Neural crest cell (in vitro differentiated cells): ENCODE measurements around the gene APP. TPM values are rescaled to one million over a fixed set of nuclear protein-coding genes. Genes with fewer than 3 reads are reported as not detected.

Experiments
- DNase-seq: peaks from one replicate; pipeline ENCODE4 v3.0.0; 2021; ENCODE audit warnings: low read depth, mixed read lengths, low spot score
- H3K27ac Mint-ChIP-seq: one replicate; pipeline ENCODE4 v1.8.0; 2021; ENCODE audit warnings: mild to moderate bottlenecking, mixed read lengths; ENCODE audit not compliant: unreplicated experiment
- H3K27me3 Mint-ChIP-seq: 2 replicates; pipeline ENCODE4 v1.8.0; 2021; ENCODE audit warnings: low read depth, mild to moderate bottlenecking, mixed read lengths
- H3K36me3 Mint-ChIP-seq: 2 replicates; pipeline ENCODE4 v1.8.0; 2021; ENCODE audit warnings: low read depth, mild to moderate bottlenecking, mixed read lengths
- H3K4me1 Mint-ChIP-seq: 2 replicates; pipeline ENCODE4 v1.8.0; 2021; ENCODE audit warnings: mixed read lengths
- H3K4me3 Mint-ChIP-seq: one replicate; pipeline ENCODE4 v1.8.0; 2021; ENCODE audit warnings: mild to moderate bottlenecking, mixed read lengths
- H3K9me3 Mint-ChIP-seq: 2 replicates; pipeline ENCODE4 v1.8.0; 2021; ENCODE audit warnings: mixed read lengths
- CTCF ChIP-seq: fragments of 200-600 bp; sonication (generic); conservative IDR thresholded peaks from 2 replicates; pipeline ENCODE4 v1.5.0; 2021; ENCODE audit warnings: antibody characterized with exemption, mild to moderate bottlenecking
- total RNA-seq: library from RNA; stranded (reverse); gene quantifications from 2 replicates; pipeline ENCODE4 v1.2.1, GENCODE V29; 2021

APP gene
- total RNA-seq, 1 donor from 2014 or later, result 254 TPM

- Mint-ChIP-seq H3K4me3 (peak overlapping the region; percentile 99), H3K9me3 (no peaks in the 10 kb centered on the region), H3K4me1 (peaks cover 52% of the 10 kb centered on the region), H3K36me3 (no peaks in the 10 kb centered on the region), H3K27ac (peak overlapping the region; percentile 98), H3K27me3 (no peaks in the 10 kb centered on the region)
- no peak for TF ChIP-seq CTCF
- peak; percentile 46 for DNase-seq
These were observed 729 bp downstream of the APP start for GRCh38 chr21:26169611-26170470.

- Mint-ChIP-seq H3K9me3 (no peaks in the 10 kb centered on the region), H3K27ac (peak overlapping the region; percentile 98), H3K36me3 (no peaks in the 10 kb centered on the region), H3K4me1 (peaks cover 52% of the 10 kb centered on the region), H3K27me3 (no peaks in the 10 kb centered on the region), H3K4me3 (peak overlapping the region; percentile 99)
- DNase-seq, result peak; percentile 41
- TF ChIP-seq CTCF, result peak; percentile 64
These were observed 1.4 kb downstream of the APP start for GRCh38 chr21:26169061-26169610.

- Mint-ChIP-seq H3K4me3 (peak overlapping the region; percentile 99), H3K36me3 (peaks cover 2% of the 10 kb centered on the region), H3K27me3 (no peaks in the 10 kb centered on the region), H3K4me1 (peaks cover 50% of the 10 kb centered on the region), H3K27ac (no peak overlapping the region), H3K9me3 (no peaks in the 10 kb centered on the region)
- DNase-seq, result no peak
- no peak for TF ChIP-seq CTCF
These were observed 2.2 kb downstream of the APP start for GRCh38 chr21:26168371-26168770.

GRCh38 chr21:26167593-26167992 lies 3.0 kb downstream of the APP start:
- Mint-ChIP-seq H3K4me3 (peak overlapping the region; percentile 99), H3K9me3 (no peaks in the 10 kb centered on the region), H3K27ac (peak overlapping the region; percentile 46), H3K36me3 (peaks cover 2% of the 10 kb centered on the region), H3K4me1 (peaks cover 52% of the 10 kb centered on the region), H3K27me3 (no peaks in the 10 kb centered on the region)
- TF ChIP-seq CTCF, result no peak
- DNase-seq, result no peak

GRCh38 chr21:26165331-26165730 lies 5.2 kb downstream of the APP start:
- no peak overlapping the region for H3K27ac Mint-ChIP-seq
- peak overlapping the region; percentile 11 for H3K4me3 Mint-ChIP-seq
- DNase-seq, result no peak
- peaks cover 2% of the 10 kb centered on the region for H3K36me3 Mint-ChIP-seq
- TF ChIP-seq CTCF, result no peak
- no peaks in the 10 kb centered on the region for H3K9me3 Mint-ChIP-seq
- H3K4me1 Mint-ChIP-seq, result peaks cover 47% of the 10 kb centered on the region
- no peaks in the 10 kb centered on the region for H3K27me3 Mint-ChIP-seq
